Measurements from ENCODE around the gene AIG1.

- TF ChIP-seq, protein P1, sequence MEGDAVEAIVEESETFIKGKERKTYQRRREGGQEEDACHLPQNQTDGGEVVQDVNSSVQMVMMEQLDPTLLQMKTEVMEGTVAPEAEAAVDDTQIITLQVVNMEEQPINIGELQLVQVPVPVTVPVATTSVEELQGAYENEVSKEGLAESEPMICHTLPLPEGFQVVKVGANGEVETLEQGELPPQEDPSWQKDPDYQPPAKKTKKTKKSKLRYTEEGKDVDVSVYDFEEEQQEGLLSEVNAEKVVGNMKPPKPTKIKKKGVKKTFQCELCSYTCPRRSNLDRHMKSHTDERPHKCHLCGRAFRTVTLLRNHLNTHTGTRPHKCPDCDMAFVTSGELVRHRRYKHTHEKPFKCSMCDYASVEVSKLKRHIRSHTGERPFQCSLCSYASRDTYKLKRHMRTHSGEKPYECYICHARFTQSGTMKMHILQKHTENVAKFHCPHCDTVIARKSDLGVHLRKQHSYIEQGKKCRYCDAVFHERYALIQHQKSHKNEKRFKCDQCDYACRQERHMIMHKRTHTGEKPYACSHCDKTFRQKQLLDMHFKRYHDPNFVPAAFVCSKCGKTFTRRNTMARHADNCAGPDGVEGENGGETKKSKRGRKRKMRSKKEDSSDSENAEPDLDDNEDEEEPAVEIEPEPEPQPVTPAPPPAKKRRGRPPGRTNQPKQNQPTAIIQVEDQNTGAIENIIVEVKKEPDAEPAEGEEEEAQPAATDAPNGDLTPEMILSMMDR (IDR thresholded peaks at IDR 0.05): no peak
- peak in 1 of 2 donors; percentile 6 for TF ChIP-seq POLR2AphosphoS5 (IDR thresholded peaks at IDR 0.05)
- TF ChIP-seq EP300 (IDR thresholded peaks at IDR 0.05): no peak
- TF ChIP-seq POLR2A (IDR thresholded peaks at IDR 0.05): no peak
Observed at GRCh38 chr6:143060806-143061596, at the start of gene AIG1.
